Kidney tubule cell (primary cell): ENCODE results near the gene TIGD1.

Source experiments
- DNase-seq: peaks from one replicate; pipeline ENCODE4 v3.0.0-alpha.2; 2018; ENCODE audit warnings: low spot score

TIGD1 gene

DNA sequence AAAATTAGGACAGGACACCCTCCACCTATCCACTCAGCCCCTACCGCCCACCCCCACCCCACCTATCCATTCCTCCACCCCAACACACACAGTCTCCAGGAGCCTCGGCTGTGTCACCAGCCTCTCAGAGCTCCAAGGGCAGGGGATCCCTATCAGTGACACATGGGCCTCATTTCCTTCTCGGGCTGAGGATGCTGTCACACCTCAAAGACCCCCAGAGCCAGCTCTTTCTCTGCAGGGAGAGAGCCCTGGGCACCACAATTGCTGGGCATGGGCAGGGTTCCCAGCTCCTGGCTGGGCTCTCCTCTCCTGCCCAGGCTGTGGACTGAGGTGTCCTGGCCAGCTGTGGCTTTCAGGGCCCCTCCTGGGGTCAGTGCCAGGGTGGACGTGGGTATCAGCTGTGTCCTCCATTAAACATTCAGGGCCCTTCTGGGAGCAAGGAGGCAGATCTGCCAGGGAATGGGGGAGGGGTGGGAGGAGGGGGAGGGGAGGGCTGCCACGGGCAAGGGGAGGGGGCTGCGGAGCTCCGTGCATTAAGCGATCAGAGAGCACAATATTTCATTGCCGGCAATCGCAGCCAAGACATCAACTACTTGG is 48.5 kb downstream of the TIGD1 start:
- DNase-seq: no peak

DNA sequence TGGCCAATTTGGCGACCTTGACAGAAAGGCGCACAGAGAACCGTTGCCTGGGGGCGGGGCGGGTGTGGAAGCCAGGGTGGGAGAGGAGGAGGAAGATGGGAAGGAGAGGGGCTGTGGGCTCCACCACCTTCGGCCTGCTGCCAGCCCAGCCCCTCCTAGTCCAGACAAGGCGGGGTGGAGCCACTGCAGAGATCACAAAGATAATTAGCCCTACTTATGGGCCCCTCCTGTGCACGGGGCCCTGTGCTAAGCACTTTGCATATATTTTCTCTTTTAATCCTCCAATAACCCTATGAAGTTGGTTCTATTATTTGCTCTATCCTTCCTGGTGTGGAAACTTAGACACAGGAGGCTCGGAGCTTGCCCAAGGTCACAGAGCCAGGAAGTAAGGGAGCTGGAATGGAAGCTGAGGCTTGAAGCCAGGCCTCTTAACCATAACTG is 49.0 kb downstream of the TIGD1 start:
- no peak for DNase-seq

DNA sequence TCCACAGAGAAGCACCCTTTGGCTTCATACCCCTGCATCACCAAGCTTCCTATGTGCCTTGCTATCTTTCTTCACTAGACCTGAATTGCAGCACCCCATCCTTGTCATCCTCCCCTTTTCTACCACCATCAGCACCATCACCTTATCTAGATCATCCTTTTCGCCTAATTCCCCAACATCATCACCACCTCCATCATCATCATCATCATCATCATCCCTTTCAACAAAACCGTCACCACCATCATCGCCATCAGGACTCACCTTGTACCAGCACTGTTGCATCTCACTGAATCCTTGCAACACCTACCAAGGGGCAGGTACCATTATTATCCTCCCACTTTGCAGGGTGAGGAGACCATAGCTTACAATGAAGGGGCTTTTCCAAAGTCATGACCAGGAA is 51.9 kb downstream of the TIGD1 start:
- DNase-seq: no peak
